T-cell (primary cell): ENCODE data around the gene PTPRA. TPM values are rescaled to one million over a fixed set of nuclear protein-coding genes. Genes with fewer than 3 reads are reported as not detected.

Experiments used
- ATAC-seq, 4 experiments: fragments of 200-7000 bp in 3 of 4; fragments of 150-1000 bp in 1 of 4; cut with Tn5 transposase; replicated peaks in 1 of 4; 1 replicate in 3 of 4; 2 replicates in 1 of 4; pipeline ENCODE4 v1.10.0; 2021; ENCODE audit warnings: moderate library complexity in 3 of 4, mild to moderate bottlenecking in 2 of 4, moderate number of reproducible peaks in 1 of 4
- CTCF ChIA-PET, 2 donors: fragments of 300-600 bp; sonication (Branson Sonifier 250); formaldehyde crosslinking; loops; one replicate each; lab custom pipeline; 2022; ENCODE audit warnings: antibody characterized with exemption in 2 of 2; lab: Charles Lee
- POLR2A ChIA-PET, 2 donors: fragments of 300-600 bp; sonication (Branson Sonifier 250); formaldehyde crosslinking; loops; one replicate each; lab custom pipeline; 2022; ENCODE audit warnings: antibody characterized with exemption in 2 of 2; lab: Charles Lee
- DNase-seq, 35 experiments: peaks; one replicate each; pipeline versions ENCODE4 v3.0.0 to v3.0.0-alpha.2; 2013 to 2023
- H3K27ac ChIP-seq: one replicate; pipeline ENCODE4 v1.5.1; 2013; ENCODE audit warnings: low read length
- H3K27me3 ChIP-seq, 2 experiments: replicated peaks in 1 of 2; 1 replicate in 1 of 2; 2 replicates in 1 of 2; pipeline versions ENCODE4 v1.6.1 to v1.7.0; 2013; ENCODE audit warnings: low read length in 1 of 2, mixed read lengths in 1 of 2; ENCODE audit not compliant: control insufficient read depth in 2 of 2, insufficient read depth in 2 of 2; ENCODE audit errors: extremely low read depth in 1 of 2
- H3K36me3 ChIP-seq, 2 donors: 1 replicate in 1 of 2; 2 replicates in 1 of 2; pipeline versions ENCODE4 v1.6.1 to v1.7.0; 2013; ENCODE audit warnings: low read length in 1 of 2; ENCODE audit not compliant: control insufficient read depth in 2 of 2, insufficient read depth in 1 of 2; ENCODE audit errors: extremely low read depth in 1 of 2
- H3K4me1 ChIP-seq, 2 experiments: 1 replicate in 1 of 2; 2 replicates in 1 of 2; pipeline versions ENCODE4 v1.6.1 to v1.7.0; 2013; ENCODE audit warnings: low read length in 2 of 2, mixed read lengths in 1 of 2; ENCODE audit not compliant: insufficient read depth in 2 of 2, control insufficient read depth in 1 of 2; ENCODE audit errors: extremely low read depth in 1 of 2
- H3K4me3 ChIP-seq, 2 donors: 1 replicate in 1 of 2; 2 replicates in 1 of 2; pipeline versions ENCODE4 v1.5.1 to v1.7.0; 2013; ENCODE audit warnings: mild to moderate bottlenecking in 2 of 2, low read length in 1 of 2, moderate library complexity in 1 of 2; ENCODE audit not compliant: control insufficient read depth in 1 of 2; ENCODE audit errors: extremely low read depth in 1 of 2
- H3K9me3 ChIP-seq: 2 replicates; pipeline ENCODE4 v1.7.0; 2013
- H3K27ac Mint-ChIP-seq, 2 donors: one replicate each; pipeline ENCODE4 v1.8.0; 2020 to 2021; ENCODE audit warnings: mild to moderate bottlenecking in 2 of 2, mixed read lengths in 2 of 2
- H3K27me3 Mint-ChIP-seq, 2 donors: one replicate each; pipeline ENCODE4 v1.8.0; 2021 to 2022; ENCODE audit warnings: mixed read lengths in 2 of 2
- H3K36me3 Mint-ChIP-seq: one replicate; pipeline ENCODE4 v1.8.0; 2021; ENCODE audit warnings: mixed read lengths
- H3K4me1 Mint-ChIP-seq, 3 donors: one replicate each; pipeline ENCODE4 v1.8.0; 2020 to 2022; ENCODE audit warnings: mixed read lengths in 3 of 3, mild to moderate bottlenecking in 1 of 3
- H3K4me3 Mint-ChIP-seq, 3 donors: one replicate each; pipeline ENCODE4 v1.8.0; 2020 to 2022; ENCODE audit warnings: mild to moderate bottlenecking in 3 of 3, mixed read lengths in 3 of 3, moderate library complexity in 3 of 3
- H3K9me3 Mint-ChIP-seq, 3 donors: one replicate each; pipeline ENCODE4 v1.8.0; 2020 to 2022; ENCODE audit warnings: mixed read lengths in 3 of 3
- WGBS: methylation state at CpG from one replicate; pipeline ENCODE4 v1.1.5; 2013; ENCODE audit warnings: missing lambda C conversion rate; ENCODE audit not compliant: insufficient coverage; 5-methylcytosine and 5-hydroxymethylcytosine counted together
- total RNA-seq, 35 experiments: library from RNA in 6 of 35; stranded (reverse) in 6 of 35; fragments of 120-200 nt in 1 of 35; gene quantifications; one replicate each; pipeline versions ENCODE4 v1.2.1 to v1.2.4 and lab custom pipeline; 2013 to 2026

PTPRA gene
- total RNA-seq, 5 donors from 2014 or later (not counting 1 experiment from before 2014, with no cell fraction given) = 66.2 to 98.6 (median 71.5) TPM

DNA sequence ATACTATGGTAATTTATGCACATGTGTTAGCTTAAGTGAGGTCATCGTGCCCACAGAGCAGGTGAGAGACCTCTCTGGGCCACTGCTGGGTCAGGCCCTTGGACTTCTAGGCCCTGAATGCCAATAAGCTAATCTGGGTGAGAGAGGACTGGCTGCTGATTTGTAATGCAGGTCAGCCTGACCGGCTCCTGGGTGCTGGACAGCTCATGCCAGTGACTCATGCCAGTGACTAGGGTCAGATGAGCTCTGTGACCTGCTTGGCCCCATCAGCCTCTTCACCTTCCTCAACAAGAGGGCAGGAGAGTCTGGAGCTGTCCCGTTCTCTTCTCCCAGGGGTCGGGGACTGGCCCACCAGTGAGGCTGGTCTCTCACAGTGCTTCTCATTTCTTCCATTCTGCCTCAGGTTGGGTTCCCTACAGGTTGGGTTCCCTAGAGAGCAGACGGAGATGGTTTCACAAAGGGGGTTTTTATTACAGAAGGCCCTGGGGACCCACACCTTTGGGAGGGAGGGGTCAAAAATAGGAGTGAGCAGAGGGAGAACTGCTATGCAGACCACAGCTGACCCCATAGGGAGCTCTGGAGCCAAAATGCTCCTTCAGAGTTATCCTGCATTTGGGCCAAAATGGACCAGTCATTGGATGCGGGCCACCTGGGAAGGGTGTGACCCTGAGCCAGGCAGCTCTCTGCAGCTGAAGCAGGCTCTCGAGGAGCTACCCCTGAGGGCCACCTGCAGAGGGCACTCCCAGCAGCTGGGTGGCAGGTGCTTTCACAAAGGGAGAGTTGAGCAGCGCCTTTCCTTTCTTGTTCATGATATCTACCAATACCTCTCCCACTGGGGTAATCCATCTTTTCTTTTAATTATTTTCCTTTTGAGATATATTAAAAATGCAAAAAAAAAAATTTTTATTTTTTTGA, 196.0 kb downstream of the PTPRA start:
- H3K9me3 ChIP-seq = no peaks in the 10 kb centered on the region
- H3K4me1 Mint-ChIP-seq = peaks cover 14 to 25% (median 21%) of the 10 kb centered on the region in 3 donors
- H3K27ac ChIP-seq = no peak overlapping the region
- ChIA-PET CTCF (interaction anchor here (0.6 to 1.6 kb wide), 7 partner anchors 16 to 247 kb away, joined by 3 to 9 read pairs (median 3); no protein-coding TSS in a partner anchor), POLR2A (interaction anchor here in 1 of 2 donors (0.7 to 1.0 kb wide), 3 partner anchors 40 to 102 kb away, joined by 3 to 11 read pairs (median 3); no protein-coding TSS in a partner anchor)
- peaks cover 0 to 15% of the 10 kb centered on the region in 2 experiments for H3K27me3 ChIP-seq
- no peaks in the 10 kb centered on the region for H3K27me3 Mint-ChIP-seq
- H3K36me3 Mint-ChIP-seq = peaks cover 5% of the 10 kb centered on the region
- H3K4me1 ChIP-seq = peaks cover 2 to 17% of the 10 kb centered on the region in 2 experiments
- H3K4me3 Mint-ChIP-seq = no peak overlapping the region
- WGBS = 96% methylated on average over 4 of the region's 8 CpGs
- ATAC-seq (peak; percentile 28 to 66 (median 38)), DNase-seq (peak in 25 of 35 experiments; percentile 26 to 64 (median 50))
- H3K36me3 ChIP-seq = no peaks in the 10 kb centered on the region
- no peaks in the 10 kb centered on the region for H3K9me3 Mint-ChIP-seq
- no peak overlapping the region for H3K4me3 ChIP-seq
- no peak overlapping the region for H3K27ac Mint-ChIP-seq

DNA sequence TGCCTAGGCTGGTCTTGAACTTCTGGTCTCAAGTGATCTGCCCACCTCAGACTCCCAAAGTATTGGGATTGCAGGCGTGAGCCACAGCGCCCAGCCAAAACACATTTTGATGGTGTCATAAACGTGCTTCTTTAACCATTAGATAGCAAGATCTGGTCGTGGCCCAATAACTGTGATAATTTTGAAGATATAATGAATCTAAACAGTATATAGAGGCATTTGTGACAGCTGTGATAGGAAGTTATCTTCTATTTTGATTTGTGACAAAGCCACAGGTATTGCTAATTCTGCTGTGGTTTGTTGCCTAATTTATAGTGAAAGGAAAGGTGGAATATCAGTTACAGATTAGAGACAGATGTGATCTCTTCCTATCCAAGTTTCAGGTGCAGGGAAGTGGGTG, 197.4 kb downstream of the PTPRA start:
- Histone ChIP-seq H3K9me3 (no peaks in the 10 kb centered on the region), H3K4me3 (no peak overlapping the region), H3K27ac (no peak overlapping the region), H3K27me3 (peaks cover 0 to 15% of the 10 kb centered on the region in 2 experiments), H3K36me3 (no peaks in the 10 kb centered on the region), H3K4me1 (peaks cover 4 to 22% of the 10 kb centered on the region in 2 experiments)
- ATAC-seq (no peak), DNase-seq (no peak)
- H3K9me3 Mint-ChIP-seq = no peaks in the 10 kb centered on the region
- H3K27ac Mint-ChIP-seq = peak overlapping the region; percentile 59 to 80
- ChIA-PET CTCF (no interaction called here), POLR2A (no interaction called here)
- H3K4me1 Mint-ChIP-seq = peaks cover 14 to 32% (median 18%) of the 10 kb centered on the region in 3 donors
- 89% methylated on average over 3 of the region's 4 CpGs for WGBS
- peaks cover 5% of the 10 kb centered on the region for H3K36me3 Mint-ChIP-seq
- H3K27me3 Mint-ChIP-seq = peaks cover 0 to 2% of the 10 kb centered on the region in 2 donors
- peak overlapping the region; percentile 75 to 86 (median 78) for H3K4me3 Mint-ChIP-seq

DNA sequence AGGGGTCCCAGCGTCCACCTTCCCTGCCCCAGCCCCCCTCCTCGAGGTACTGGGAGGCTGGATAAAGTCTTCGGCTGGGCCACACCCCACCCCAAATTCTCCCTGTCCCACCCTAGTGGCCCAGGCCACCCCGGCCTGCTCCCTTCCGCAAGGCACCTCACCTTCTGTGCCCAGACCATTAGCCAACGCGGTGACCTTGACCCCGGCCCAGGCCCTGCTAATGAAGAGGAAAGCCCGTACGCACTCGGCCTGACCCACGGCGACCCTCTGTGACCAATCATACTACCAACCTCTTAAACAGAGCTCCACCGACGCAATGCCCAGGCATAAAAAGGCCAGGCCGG, 198.0 kb downstream of the PTPRA start:
- peaks cover 5% of the 10 kb centered on the region for H3K36me3 Mint-ChIP-seq
- Histone ChIP-seq H3K4me3 (peak overlapping the region; percentile 41 to 54), H3K36me3 (no peaks in the 10 kb centered on the region), H3K9me3 (no peaks in the 10 kb centered on the region), H3K4me1 (peaks cover 4 to 22% of the 10 kb centered on the region in 2 experiments), H3K27ac (no peak overlapping the region), H3K27me3 (peaks cover 0 to 15% of the 10 kb centered on the region in 2 experiments)
- ATAC-seq = no peak
- peak overlapping the region; percentile 75 to 86 (median 78) for H3K4me3 Mint-ChIP-seq
- H3K4me1 Mint-ChIP-seq = peaks cover 14 to 32% (median 18%) of the 10 kb centered on the region in 3 donors
- no peak for DNase-seq
- H3K27ac Mint-ChIP-seq = peak overlapping the region in 1 of 2 donors; percentile 80
- 89% methylated on average over 13 of the region's 16 CpGs for WGBS
- POLR2A ChIA-PET = no interaction called here
- no peaks in the 10 kb centered on the region for H3K9me3 Mint-ChIP-seq
- CTCF ChIA-PET = no interaction called here
- peaks cover 0 to 2% of the 10 kb centered on the region in 2 donors for H3K27me3 Mint-ChIP-seq

DNA sequence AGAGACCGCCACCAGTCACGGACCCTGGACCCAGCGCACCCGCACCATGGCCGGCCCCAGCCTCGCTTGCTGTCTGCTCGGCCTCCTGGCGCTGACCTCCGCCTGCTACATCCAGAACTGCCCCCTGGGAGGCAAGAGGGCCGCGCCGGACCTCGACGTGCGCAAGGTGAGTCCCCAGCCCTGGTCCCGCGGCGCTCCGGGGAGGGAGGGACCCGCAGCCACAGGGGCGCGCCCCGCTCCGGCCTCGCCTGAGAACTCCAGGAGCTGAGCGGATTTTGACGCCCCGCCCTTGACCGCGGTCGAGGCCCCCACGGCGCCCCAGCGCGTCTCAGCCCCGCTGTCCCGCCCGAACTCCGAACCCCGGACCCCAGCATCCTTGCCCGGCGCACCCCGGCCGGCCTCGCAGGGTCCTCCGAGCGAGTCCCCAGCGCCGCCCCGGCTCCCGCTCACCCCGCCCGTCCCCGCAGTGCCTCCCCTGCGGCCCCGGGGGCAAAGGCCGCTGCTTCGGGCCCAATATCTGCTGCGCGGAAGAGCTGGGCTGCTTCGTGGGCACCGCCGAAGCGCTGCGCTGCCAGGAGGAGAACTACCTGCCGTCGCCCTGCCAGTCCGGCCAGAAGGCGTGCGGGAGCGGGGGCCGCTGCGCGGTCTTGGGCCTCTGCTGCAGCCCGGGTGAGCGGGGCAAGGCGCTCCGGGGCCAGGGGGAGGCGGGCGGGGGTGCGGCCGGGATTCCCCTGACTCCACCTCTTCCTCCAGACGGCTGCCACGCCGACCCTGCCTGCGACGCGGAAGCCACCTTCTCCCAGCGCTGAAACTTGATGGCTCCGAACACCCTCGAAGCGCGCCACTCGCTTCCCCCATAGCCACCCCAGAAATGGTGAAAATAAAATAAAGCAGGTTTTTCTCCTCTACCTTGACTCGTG, 198.6 kb downstream of the PTPRA start, which contains the start of gene OXT:
OXT (plus strand) TSS at position 11 of the 920 bp plus-strand sequence; CDS start at position 47, 36 bp downstream.
- POLR2A ChIA-PET = interaction anchor here in 1 of 2 donors (1.2 kb wide), 1 partner anchor 21 kb away, joined by 3 read pairs; no protein-coding TSS in a partner anchor
- DNase-seq (peak; percentile 56 to 86 (median 72)), ATAC-seq (peak; percentile 85 to 91 (median 89))
- peak within 1 kb of the TSS; percentile 75 to 86 (median 78) for H3K4me3 Mint-ChIP-seq
- no peaks in the 10 kb centered on the region for H3K9me3 ChIP-seq
- H3K27me3 Mint-ChIP-seq = peaks cover 0 to 2% of the 10 kb centered on the region in 2 donors
- peak within 1 kb of the TSS; percentile 47 for H3K27ac ChIP-seq
- H3K4me3 ChIP-seq = peak within 1 kb of the TSS; percentile 41 to 54
- 10% methylated on average over 76 of the region's 95 CpGs for WGBS
- H3K36me3 Mint-ChIP-seq = peaks cover 5% of the 10 kb centered on the region
- CTCF ChIA-PET = no interaction called here
- peak within 1 kb of the TSS; percentile 73 to 90 for H3K27ac Mint-ChIP-seq
- H3K9me3 Mint-ChIP-seq = no peaks in the 10 kb centered on the region
- H3K4me1 Mint-ChIP-seq = peaks cover 16 to 35% (median 21%) of the 10 kb centered on the region in 3 donors
- H3K36me3 ChIP-seq = no peaks in the 10 kb centered on the region
- peaks cover 0 to 17% of the 10 kb centered on the region in 2 experiments for H3K27me3 ChIP-seq
- peaks cover 4 to 24% of the 10 kb centered on the region in 2 experiments for H3K4me1 ChIP-seq

DNA sequence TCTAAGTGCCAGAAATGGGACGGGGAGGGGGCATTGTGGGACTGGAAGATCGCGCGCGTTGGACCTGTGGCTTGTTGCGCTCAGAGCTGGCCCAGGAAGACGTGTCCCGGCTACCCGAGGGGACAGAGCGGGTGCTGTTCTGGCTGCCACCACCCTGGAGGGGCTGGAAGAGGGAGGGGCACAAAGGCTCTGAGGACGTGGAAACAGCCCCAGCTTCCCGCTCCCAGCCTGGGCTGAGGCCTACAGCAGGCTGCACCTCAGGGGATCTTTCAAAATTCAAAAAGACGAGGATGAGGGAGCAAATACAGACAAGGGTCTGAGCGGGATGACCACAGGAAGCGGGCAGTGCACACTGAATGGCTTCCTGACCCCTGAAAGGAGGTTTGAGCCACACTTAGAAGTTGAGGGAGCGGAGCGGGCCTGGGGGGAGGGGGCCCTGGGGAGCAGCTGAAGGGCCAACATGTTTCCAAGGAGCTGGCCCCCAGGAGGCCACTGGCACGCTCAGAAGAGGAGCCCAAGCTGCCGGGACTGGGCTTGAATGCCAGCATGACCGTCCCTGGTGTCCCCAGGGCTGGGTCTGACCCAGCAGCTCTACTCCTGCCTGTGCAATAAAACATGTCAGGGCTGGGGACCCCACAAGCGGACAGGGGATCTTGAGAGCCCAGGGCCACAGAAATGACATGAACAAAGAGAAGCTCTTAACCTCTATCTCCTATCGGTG, 199.4 kb downstream of the PTPRA start:
- Mint-ChIP-seq H3K4me3 (peak overlapping the region; percentile 75 to 86 (median 75)), H3K27ac (peak overlapping the region; percentile 73 to 90), H3K4me1 (peaks cover 22 to 42% (median 27%) of the 10 kb centered on the region in 3 donors), H3K27me3 (peaks cover 0 to 2% of the 10 kb centered on the region in 2 donors), H3K9me3 (no peaks in the 10 kb centered on the region), H3K36me3 (peaks cover 5% of the 10 kb centered on the region)
- Histone ChIP-seq H3K27me3 (peaks cover 0 to 18% of the 10 kb centered on the region in 2 experiments), H3K4me1 (peaks cover 4 to 32% of the 10 kb centered on the region in 2 experiments), H3K36me3 (no peaks in the 10 kb centered on the region), H3K4me3 (peak overlapping the region; percentile 41 to 54), H3K27ac (peak overlapping the region; percentile 47), H3K9me3 (no peaks in the 10 kb centered on the region)
- CTCF ChIA-PET = no interaction called here
- ATAC-seq (no peak), DNase-seq (no peak)
- POLR2A ChIA-PET = interaction anchor here in 1 of 2 donors (1.2 kb wide), 1 partner anchor 20 kb away, joined by 3 read pairs; no protein-coding TSS in a partner anchor
- WGBS = 91% methylated on average over 22 of the region's 22 CpGs
